K562 (cell line): ENCODE data around the gene MFSD2B. TPM values are rescaled to one million over a fixed set of nuclear protein-coding genes. Genes with fewer than 3 reads are reported as not detected.

Source experiments
- ASH1L ChIP-seq: fragments of 450-650 bp; IDR thresholded peaks from 2 replicates; pipeline ENCODE4 v1.6.1; 2018; ENCODE audit warnings: borderline replicate concordance, mild to moderate bottlenecking, low read depth; ENCODE audit not compliant: partially characterized antibody
- ATF7 ChIP-seq: fragments of 450-650 bp; IDR thresholded peaks from 2 replicates; pipeline ENCODE4 v1.7.1; 2014; ENCODE audit warnings: mild to moderate bottlenecking, moderate library complexity
- CBX2 ChIP-seq: fragments of 200-600 bp; sonication (generic); IDR thresholded peaks from one replicate; pipeline ENCODE4 v1.6.1; 2012; ENCODE audit warnings: mild to moderate bottlenecking, low read length, inconsistent platforms; ENCODE audit not compliant: insufficient read depth, poor library complexity, severe bottlenecking
- GATA2 ChIP-seq: sonication (generic); formaldehyde crosslinking; IDR thresholded peaks from 2 replicates; pipeline ENCODE4 v1.4.0; 2020; ENCODE audit warnings: mild to moderate bottlenecking, missing genetic modification reagents
- IFI16 ChIP-seq: fragments of 250-450 bp; sonication (Bioruptor Pico); IDR thresholded peaks from 2 replicates; pipeline ENCODE4 v2.1.2; 2022; ENCODE audit warnings: mild to moderate bottlenecking, inconsistent platforms
- LCOR ChIP-seq: sonication (generic); formaldehyde crosslinking; IDR thresholded peaks from 2 replicates; pipeline ENCODE4 v1.8.0; 2022; ENCODE audit warnings: mild to moderate bottlenecking, missing genetic modification reagents
- NFE2 ChIP-seq: IDR thresholded peaks from 2 replicates; pipeline ENCODE4 v1.6.1; 2014; ENCODE audit warnings: antibody characterized with exemption, low read depth
- NONO ChIP-seq, 2 experiments: fragments of 200-400 bp in 1 of 2; fragments of 450-650 bp in 1 of 2; formaldehyde crosslinking in 1 of 2; IDR thresholded peaks; 2 replicates each; pipeline ENCODE4 v1.6.1; 2017; ENCODE audit warnings: low read depth in 2 of 2, mild to moderate bottlenecking in 2 of 2, moderate library complexity in 2 of 2, low read length in 1 of 2
- PHTF2 ChIP-seq: fragments of 250-450 bp; sonication (Bioruptor Pico); IDR thresholded peaks from 2 replicates; pipeline ENCODE4 v1.5.0; 2021; ENCODE audit warnings: mild to moderate bottlenecking
- PRMT5 ChIP-seq: sonication (generic); formaldehyde crosslinking; IDR thresholded peaks from 2 replicates; pipeline ENCODE4 v1.5.0; 2020; ENCODE audit warnings: missing genetic modification reagents
- PTBP1 ChIP-seq: fragments of 200-400 bp; formaldehyde crosslinking; IDR thresholded peaks from 2 replicates; pipeline ENCODE4 v1.6.1; 2017; ENCODE audit warnings: low read depth, low read length
- ZNF140 ChIP-seq: fragments of 250-450 bp; sonication (Bioruptor Pico); IDR thresholded peaks from 2 replicates; pipeline ENCODE4 v1.8.0; 2021; ENCODE audit warnings: moderate library complexity, mild to moderate bottlenecking, inconsistent platforms
- polyA plus RNA-seq, 8 experiments: library from polyadenylated mRNA; depleted of rRNA in 4 of 8; stranded (reverse) in 5 of 8; unstranded in 3 of 8; fragments of >200 nt; fragmentation: Nextera tagmentation in 2 of 8; fragmentation: Illumina TruSeq in 1 of 8; extraction: Ambion mirVana in 2 of 8; extraction: Trizol in 1 of 8; gene quantifications; 2 replicates each; pipeline versions ENCODE4 v1.2.1 to v1.2.3, GENCODE V29; 2011 to 2014; ENCODE audit warnings: inconsistent platforms in 1 of 8, missing spikeins in 1 of 8
- total RNA-seq, 7 experiments: library from RNA; depleted of rRNA in 6 of 7; stranded (reverse); fragments of >200 nt in 6 of 7; fragmentation: Illumina TruSeq in 2 of 7; extraction: Trizol in 2 of 7; gene quantifications; 2 replicates each; pipeline versions ENCODE4 v1.2.1 to v1.2.3, GENCODE V29; 2011 to 2021; ENCODE audit warnings: low replicate concordance in 1 of 7
- TF ChIP-seq, protein P1 (sequence below): fragments of 450-650 bp; IDR thresholded peaks from 2 replicates; pipeline ENCODE4 v1.6.1; 2016; ENCODE audit warnings: mild to moderate bottlenecking
- TF ChIP-seq, protein P2 (sequence below): sonication (generic); formaldehyde crosslinking; IDR thresholded peaks from 2 replicates; pipeline ENCODE4 v1.8.1; 2023; ENCODE audit warnings: missing genetic modification reagents, mild to moderate bottlenecking, borderline replicate concordance
- TF ChIP-seq, protein P3 (sequence below): fragments of 250-450 bp; sonication (Bioruptor Pico); IDR thresholded peaks from 2 replicates; pipeline ENCODE4 v1.4.0; 2020; ENCODE audit warnings: mild to moderate bottlenecking, moderate library complexity

Gene MFSD2B
- total and polyA plus RNA-seq, 9 of the 15 experiments (the other 6 are each of a cell fraction or from before 2014, with no cell fraction given): 2.6 to 10.9 (median 6.8) TPM

DNA sequence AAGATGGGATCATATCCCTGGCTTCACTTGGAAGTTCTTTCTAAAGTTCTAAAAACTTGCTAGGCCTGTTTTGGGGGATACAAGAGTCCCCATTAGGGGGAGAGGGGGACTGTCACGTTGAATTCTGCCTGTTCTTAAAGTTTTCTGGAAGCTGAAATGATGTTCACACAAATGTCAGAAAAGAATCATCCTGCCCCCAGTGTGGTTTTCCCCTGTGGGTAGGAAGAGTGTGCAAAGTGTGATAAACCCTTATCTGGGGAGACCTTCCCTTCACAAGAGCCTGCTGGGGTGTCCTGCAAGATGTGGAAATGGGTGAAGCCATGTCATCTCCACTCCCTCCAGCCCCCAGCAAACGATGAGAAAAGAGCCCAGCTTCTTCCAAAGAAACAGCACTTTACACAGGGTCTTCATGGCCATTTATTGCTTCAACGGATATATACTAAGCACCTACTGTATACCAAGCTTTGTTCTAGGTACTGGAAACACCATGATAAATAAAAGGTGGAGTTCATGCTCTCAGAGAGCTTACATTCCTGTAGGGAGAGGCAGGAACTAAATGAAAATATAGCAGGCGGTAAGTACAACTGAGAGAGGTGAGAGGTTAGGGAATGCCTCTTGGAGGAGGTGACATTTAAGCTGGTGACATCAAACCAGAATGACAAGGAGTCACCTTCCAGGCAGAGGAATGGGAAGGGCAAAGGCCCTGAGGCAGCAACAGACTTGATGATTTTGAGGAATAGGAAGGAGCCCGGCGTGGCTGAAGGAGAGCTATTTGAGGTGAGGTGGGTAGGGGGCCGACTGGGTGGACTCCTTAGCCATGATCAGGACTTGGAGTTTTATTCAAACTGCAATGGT lies 1.6 kb downstream of the MFSD2B start (continued):
- TF ChIP-seq, protein P1, sequence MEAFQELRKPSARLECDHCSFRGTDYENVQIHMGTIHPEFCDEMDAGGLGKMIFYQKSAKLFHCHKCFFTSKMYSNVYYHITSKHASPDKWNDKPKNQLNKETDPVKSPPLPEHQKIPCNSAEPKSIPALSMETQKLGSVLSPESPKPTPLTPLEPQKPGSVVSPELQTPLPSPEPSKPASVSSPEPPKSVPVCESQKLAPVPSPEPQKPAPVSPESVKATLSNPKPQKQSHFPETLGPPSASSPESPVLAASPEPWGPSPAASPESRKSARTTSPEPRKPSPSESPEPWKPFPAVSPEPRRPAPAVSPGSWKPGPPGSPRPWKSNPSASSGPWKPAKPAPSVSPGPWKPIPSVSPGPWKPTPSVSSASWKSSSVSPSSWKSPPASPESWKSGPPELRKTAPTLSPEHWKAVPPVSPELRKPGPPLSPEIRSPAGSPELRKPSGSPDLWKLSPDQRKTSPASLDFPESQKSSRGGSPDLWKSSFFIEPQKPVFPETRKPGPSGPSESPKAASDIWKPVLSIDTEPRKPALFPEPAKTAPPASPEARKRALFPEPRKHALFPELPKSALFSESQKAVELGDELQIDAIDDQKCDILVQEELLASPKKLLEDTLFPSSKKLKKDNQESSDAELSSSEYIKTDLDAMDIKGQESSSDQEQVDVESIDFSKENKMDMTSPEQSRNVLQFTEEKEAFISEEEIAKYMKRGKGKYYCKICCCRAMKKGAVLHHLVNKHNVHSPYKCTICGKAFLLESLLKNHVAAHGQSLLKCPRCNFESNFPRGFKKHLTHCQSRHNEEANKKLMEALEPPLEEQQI: peak; percentile 91
- peak; percentile 81 for TF ChIP-seq NFE2
- TF ChIP-seq ZNF140: no peak
- TF ChIP-seq, protein P2, sequence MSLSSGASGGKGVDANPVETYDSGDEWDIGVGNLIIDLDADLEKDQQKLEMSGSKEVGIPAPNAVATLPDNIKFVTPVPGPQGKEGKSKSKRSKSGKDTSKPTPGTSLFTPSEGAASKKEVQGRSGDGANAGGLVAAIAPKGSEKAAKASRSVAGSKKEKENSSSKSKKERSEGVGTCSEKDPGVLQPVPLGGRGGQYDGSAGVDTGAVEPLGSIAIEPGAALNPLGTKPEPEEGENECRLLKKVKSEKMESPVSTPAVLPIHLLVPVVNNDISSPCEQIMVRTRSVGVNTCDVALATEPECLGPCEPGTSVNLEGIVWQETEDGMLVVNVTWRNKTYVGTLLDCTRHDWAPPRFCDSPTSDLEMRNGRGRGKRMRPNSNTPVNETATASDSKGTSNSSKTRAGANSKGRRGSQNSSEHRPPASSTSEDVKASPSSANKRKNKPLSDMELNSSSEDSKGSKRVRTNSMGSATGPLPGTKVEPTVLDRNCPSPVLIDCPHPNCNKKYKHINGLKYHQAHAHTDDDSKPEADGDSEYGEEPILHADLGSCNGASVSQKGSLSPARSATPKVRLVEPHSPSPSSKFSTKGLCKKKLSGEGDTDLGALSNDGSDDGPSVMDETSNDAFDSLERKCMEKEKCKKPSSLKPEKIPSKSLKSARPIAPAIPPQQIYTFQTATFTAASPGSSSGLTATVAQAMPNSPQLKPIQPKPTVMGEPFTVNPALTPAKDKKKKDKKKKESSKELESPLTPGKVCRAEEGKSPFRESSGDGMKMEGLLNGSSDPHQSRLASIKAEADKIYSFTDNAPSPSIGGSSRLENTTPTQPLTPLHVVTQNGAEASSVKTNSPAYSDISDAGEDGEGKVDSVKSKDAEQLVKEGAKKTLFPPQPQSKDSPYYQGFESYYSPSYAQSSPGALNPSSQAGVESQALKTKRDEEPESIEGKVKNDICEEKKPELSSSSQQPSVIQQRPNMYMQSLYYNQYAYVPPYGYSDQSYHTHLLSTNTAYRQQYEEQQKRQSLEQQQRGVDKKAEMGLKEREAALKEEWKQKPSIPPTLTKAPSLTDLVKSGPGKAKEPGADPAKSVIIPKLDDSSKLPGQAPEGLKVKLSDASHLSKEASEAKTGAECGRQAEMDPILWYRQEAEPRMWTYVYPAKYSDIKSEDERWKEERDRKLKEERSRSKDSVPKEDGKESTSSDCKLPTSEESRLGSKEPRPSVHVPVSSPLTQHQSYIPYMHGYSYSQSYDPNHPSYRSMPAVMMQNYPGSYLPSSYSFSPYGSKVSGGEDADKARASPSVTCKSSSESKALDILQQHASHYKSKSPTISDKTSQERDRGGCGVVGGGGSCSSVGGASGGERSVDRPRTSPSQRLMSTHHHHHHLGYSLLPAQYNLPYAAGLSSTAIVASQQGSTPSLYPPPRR (CRISPR knock-in tag): no peak
- peak in 1 of 2 experiments; percentile 88; a peak in 2 of 4 replicates for TF ChIP-seq NONO (IDR thresholded peaks at IDR 0.05; ENCODE audit: low read depth in 2 of 2, low read length in 1 of 2)
- no peak for TF ChIP-seq PHTF2
- TF ChIP-seq CBX2: no peak
- no peak for TF ChIP-seq IFI16 (CRISPR knock-in tag)
- no peak for TF ChIP-seq ASH1L
- TF ChIP-seq PTBP1: 0 out of 2 replicates have a peak, but pooled peaks have one; percentile 60
- TF ChIP-seq LCOR (CRISPR knock-in tag): peak; percentile 93
- TF ChIP-seq, protein P3, sequence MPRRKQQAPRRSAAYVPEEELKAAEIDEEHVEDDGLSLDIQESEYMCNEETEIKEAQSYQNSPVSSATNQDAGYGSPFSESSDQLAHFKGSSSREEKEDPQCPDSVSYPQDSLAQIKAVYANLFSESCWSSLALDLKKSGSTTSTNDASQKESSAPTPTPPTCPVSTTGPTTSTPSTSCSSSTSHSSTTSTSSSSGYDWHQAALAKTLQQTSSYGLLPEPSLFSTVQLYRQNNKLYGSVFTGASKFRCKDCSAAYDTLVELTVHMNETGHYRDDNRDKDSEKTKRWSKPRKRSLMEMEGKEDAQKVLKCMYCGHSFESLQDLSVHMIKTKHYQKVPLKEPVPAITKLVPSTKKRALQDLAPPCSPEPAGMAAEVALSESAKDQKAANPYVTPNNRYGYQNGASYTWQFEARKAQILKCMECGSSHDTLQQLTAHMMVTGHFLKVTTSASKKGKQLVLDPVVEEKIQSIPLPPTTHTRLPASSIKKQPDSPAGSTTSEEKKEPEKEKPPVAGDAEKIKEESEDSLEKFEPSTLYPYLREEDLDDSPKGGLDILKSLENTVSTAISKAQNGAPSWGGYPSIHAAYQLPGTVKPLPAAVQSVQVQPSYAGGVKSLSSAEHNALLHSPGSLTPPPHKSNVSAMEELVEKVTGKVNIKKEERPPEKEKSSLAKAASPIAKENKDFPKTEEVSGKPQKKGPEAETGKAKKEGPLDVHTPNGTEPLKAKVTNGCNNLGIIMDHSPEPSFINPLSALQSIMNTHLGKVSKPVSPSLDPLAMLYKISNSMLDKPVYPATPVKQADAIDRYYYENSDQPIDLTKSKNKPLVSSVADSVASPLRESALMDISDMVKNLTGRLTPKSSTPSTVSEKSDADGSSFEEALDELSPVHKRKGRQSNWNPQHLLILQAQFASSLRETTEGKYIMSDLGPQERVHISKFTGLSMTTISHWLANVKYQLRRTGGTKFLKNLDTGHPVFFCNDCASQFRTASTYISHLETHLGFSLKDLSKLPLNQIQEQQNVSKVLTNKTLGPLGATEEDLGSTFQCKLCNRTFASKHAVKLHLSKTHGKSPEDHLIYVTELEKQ: no peak
- TF ChIP-seq ATF7: peak; percentile 81
- peak; percentile 97 for TF ChIP-seq GATA2 (CRISPR knock-in tag)
- TF ChIP-seq PRMT5 (CRISPR knock-in tag): no peak
